Fibroblast of lung (primary cell): ENCODE measurements around the gene PRDM16. TPM values are rescaled to one million over a fixed set of nuclear protein-coding genes. Genes with fewer than 3 reads are reported as not detected.

ENCODE experiments used
- DNase-seq, 2 donors: peaks; one replicate each; pipeline versions ENCODE4 v3.0.0 to v3.0.0-alpha.2; 2010; ENCODE audit warnings: low read depth in 2 of 2
- H2AFZ ChIP-seq: 2 replicates; pipeline ENCODE4 v1.5.1; 2012; ENCODE audit warnings: low read length, control low read depth, inconsistent platforms
- H3K27ac ChIP-seq: 2 replicates; pipeline ENCODE4 v1.5.1; 2011; ENCODE audit warnings: low read length, control low read depth; ENCODE audit not compliant: insufficient read depth
- H3K27me3 ChIP-seq: 2 replicates; pipeline ENCODE4 v1.5.1; 2011; ENCODE audit warnings: mild to moderate bottlenecking, low read length; ENCODE audit not compliant: control insufficient read depth, insufficient read depth
- H3K36me3 ChIP-seq: 2 replicates; pipeline ENCODE4 v1.5.1; 2011; ENCODE audit warnings: low read length; ENCODE audit not compliant: control insufficient read depth, insufficient read depth
- H3K4me1 ChIP-seq: 2 replicates; pipeline ENCODE4 v1.5.1; 2011; ENCODE audit warnings: low read length; ENCODE audit not compliant: control insufficient read depth, insufficient read depth; ENCODE audit errors: extremely low read depth
- H3K4me2 ChIP-seq: 2 replicates; pipeline ENCODE4 v1.5.1; 2011; ENCODE audit warnings: low read length, control low read depth; ENCODE audit not compliant: insufficient read depth; ENCODE audit errors: extremely low read depth
- H3K4me3 ChIP-seq, 4 experiments: fragments of 200-600 bp in 1 of 4; sonication (generic) in 1 of 4; replicated peaks in 1 of 4; 2 replicates each; pipeline ENCODE4 v1.5.1; 2011 to 2016; ENCODE audit warnings: low read length in 4 of 4, low read depth in 3 of 4, mild to moderate bottlenecking in 3 of 4, control low read depth in 2 of 4, inconsistent platforms in 1 of 4, mixed read lengths in 1 of 4; ENCODE audit not compliant: insufficient read depth in 1 of 4; ENCODE audit errors: control extremely low read depth in 1 of 4
- H3K79me2 ChIP-seq: 2 replicates; pipeline ENCODE4 v1.5.1; 2012; ENCODE audit warnings: mild to moderate bottlenecking, low read length, inconsistent platforms; ENCODE audit not compliant: control insufficient read depth, insufficient read depth
- H3K9ac ChIP-seq: 2 replicates; pipeline ENCODE4 v1.5.1; 2011; ENCODE audit warnings: mild to moderate bottlenecking, low read length, control low read depth; ENCODE audit not compliant: insufficient read depth
- H3K9me3 ChIP-seq: 2 replicates; pipeline ENCODE4 v1.5.1; 2012; ENCODE audit warnings: low read depth, low read length; ENCODE audit not compliant: control insufficient read depth, insufficient read depth
- H4K20me1 ChIP-seq: 2 replicates; pipeline ENCODE4 v1.5.1; 2011; ENCODE audit warnings: low read length; ENCODE audit not compliant: control insufficient read depth, insufficient read depth; ENCODE audit errors: extremely low read depth
- CTCF ChIP-seq, 2 donors: IDR thresholded peaks in 1 of 2; conservative IDR thresholded peaks in 1 of 2; 1 replicate in 1 of 2; 2 replicates in 1 of 2; pipeline ENCODE4 v1.5.1; 2011 to 2012; ENCODE audit warnings: low read length in 2 of 2, control low read depth in 1 of 2, inconsistent platforms in 1 of 2, low read depth in 1 of 2, mild to moderate bottlenecking in 1 of 2
- EZH2 ChIP-seq: IDR thresholded peaks from 2 replicates; pipeline ENCODE4 v1.5.1; 2012; ENCODE audit warnings: low read length, control low read depth, mild to moderate bottlenecking; ENCODE audit errors: missing control alignments
- polyA plus RNA-seq, 2 donors: library from polyadenylated mRNA; depleted of rRNA in 1 of 2; stranded (reverse) in 1 of 2; unstranded in 1 of 2; fragments of >200 nt; gene quantifications; 2 replicates each; pipeline ENCODE4 v1.2.1, GENCODE V29; 2011 to 2012; ENCODE audit warnings: missing spikeins in 1 of 2
- total RNA-seq: library from RNA; depleted of rRNA; stranded (reverse); fragments of >200 nt; gene quantifications from 2 replicates; pipeline ENCODE4 v1.2.1, GENCODE V29; 2014

PRDM16 gene
- total and polyA plus RNA-seq, 2 donors (not counting 1 experiment from before 2014, with no cell fraction given) = 0.30 to 1.8 TPM

GRCh38 chr1:3270403-3271245, 201.6 kb downstream of the PRDM16 start:
- H3K9me3 ChIP-seq = no peaks in the 10 kb centered on the region
- DNase-seq = no peak
- H3K4me2 ChIP-seq = no peak overlapping the region
- no peak for TF ChIP-seq CTCF (conservative IDR thresholded peaks at IDR 0.05 in 1 of 2, IDR thresholded peaks at IDR 0.05 in 1 of 2; ENCODE audit: low read depth in 1 of 2, low read length in 2 of 2)
- no peak for TF ChIP-seq EZH2
- no peak overlapping the region for H3K4me3 ChIP-seq
- no peaks in the 10 kb centered on the region for H3K79me2 ChIP-seq
- no peaks in the 10 kb centered on the region for H3K27me3 ChIP-seq
- H3K36me3 ChIP-seq = no peaks in the 10 kb centered on the region
- no peaks in the 10 kb centered on the region for H3K4me1 ChIP-seq
- no peak overlapping the region for H3K27ac ChIP-seq
- H3K9ac ChIP-seq = no peak overlapping the region
- no peak overlapping the region for H2AFZ ChIP-seq
- no peaks in the 10 kb centered on the region for H4K20me1 ChIP-seq

DNA sequence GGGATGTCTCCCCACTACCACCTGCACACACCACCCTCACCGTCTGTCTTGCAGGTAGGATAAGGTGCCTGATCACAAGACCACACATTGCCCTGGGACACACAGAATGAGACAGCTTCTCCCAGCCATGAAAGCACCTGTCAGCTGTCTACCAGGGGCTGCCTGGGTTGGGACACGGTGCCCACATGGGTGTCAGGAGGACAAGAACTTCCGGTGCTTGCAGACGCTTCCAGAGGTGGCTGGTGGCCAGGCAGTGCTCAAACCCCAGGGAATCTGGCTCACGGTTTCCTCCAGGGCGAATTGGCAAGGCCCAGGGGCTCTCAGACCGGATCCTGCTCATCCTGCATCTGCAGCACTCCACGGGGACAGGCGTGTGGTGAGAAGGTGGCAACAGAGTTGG, 202.9 kb downstream of the PRDM16 start:
- TF ChIP-seq CTCF (conservative IDR thresholded peaks at IDR 0.05 in 1 of 2, IDR thresholded peaks at IDR 0.05 in 1 of 2; ENCODE audit: low read depth in 1 of 2, low read length in 2 of 2) = no peak
- no peak for TF ChIP-seq EZH2
- H3K9ac ChIP-seq = no peak overlapping the region
- no peaks in the 10 kb centered on the region for H3K4me1 ChIP-seq
- no peak overlapping the region for H2AFZ ChIP-seq
- no peak overlapping the region for H3K27ac ChIP-seq
- H4K20me1 ChIP-seq = no peaks in the 10 kb centered on the region
- no peaks in the 10 kb centered on the region for H3K27me3 ChIP-seq
- no peak for DNase-seq
- no peaks in the 10 kb centered on the region for H3K36me3 ChIP-seq
- no peaks in the 10 kb centered on the region for H3K9me3 ChIP-seq
- H3K79me2 ChIP-seq = no peaks in the 10 kb centered on the region
- no peak overlapping the region for H3K4me2 ChIP-seq
- H3K4me3 ChIP-seq = no peak overlapping the region

- Histone ChIP-seq H3K79me2 (no peaks in the 10 kb centered on the region), H4K20me1 (no peaks in the 10 kb centered on the region), H3K4me1 (no peaks in the 10 kb centered on the region), H3K27ac (no peak overlapping the region), H3K9me3 (no peaks in the 10 kb centered on the region), H2AFZ (no peak overlapping the region), H3K4me3 (no peak overlapping the region), H3K27me3 (no peaks in the 10 kb centered on the region), H3K36me3 (no peaks in the 10 kb centered on the region), H3K4me2 (no peak overlapping the region), H3K9ac (no peak overlapping the region)
- no peak for DNase-seq
- no peak for TF ChIP-seq CTCF (conservative IDR thresholded peaks at IDR 0.05 in 1 of 2, IDR thresholded peaks at IDR 0.05 in 1 of 2; ENCODE audit: low read depth in 1 of 2, low read length in 2 of 2)
- no peak for TF ChIP-seq EZH2
Measured at GRCh38 chr1:3272321-3273045, 203.5 kb downstream of the PRDM16 start.
